A549 (cell line): ENCODE results near the gene MMP11. TPM values are rescaled to one million over a fixed set of nuclear protein-coding genes. Genes with fewer than 3 reads are reported as not detected.
A peak's percentile ranks its signal among the peaks of the same experiment; 100 is the strongest.

Experiments
- ATAC-seq, 2 experiments: fragments of 200-7000 bp in 1 of 2; fragments of >200 bp in 1 of 2; cut with Nextera tagmentation in 1 of 2; cut with Tn5 transposase in 1 of 2; 3 replicates each; pipeline versions ENCODE4 v1.8.0 to v1.9.1; 2018 to 2020; ENCODE audit warnings: mild to moderate bottlenecking in 1 of 2, moderate library complexity in 1 of 2
- CTCF ChIA-PET: fragments of 300-600 bp; sonication (Branson Sonifier 250); formaldehyde crosslinking; extraction: SDS; loops from one replicate; lab custom pipeline; 2021; ENCODE audit warnings: antibody characterized with exemption, inconsistent platforms; lab: Yijun Ruan, JAX
- POLR2A ChIA-PET: fragments of 350-600 bp; formaldehyde crosslinking; extraction: SDS; loops from one replicate; lab custom pipeline; 2021; ENCODE audit warnings: antibody characterized with exemption, inconsistent platforms; lab: Yijun Ruan, JAX
- DNase-seq, 2 experiments: peaks; one replicate each; pipeline versions ENCODE4 v3.0.0 to v3.0.0-alpha.2; 2011 to 2016; ENCODE audit warnings: low read depth in 1 of 2, low spot score in 1 of 2
- FAIRE-seq: peaks from 2 replicates; lab custom pipeline; 2011; peaks lifted over from hg19 to GRCh38; lab: Jason Lieb, UNC
- H3K27ac ChIP-seq, 2 experiments: fragments of >200 bp; sonication (Bioruptor Twin); formaldehyde crosslinking; 3 replicates each; pipeline ENCODE4 v1.5.1; 2016 to 2017
- H3K4me1 ChIP-seq: fragments of >200 bp; sonication (Bioruptor Twin); formaldehyde crosslinking; 3 replicates; pipeline ENCODE4 v1.6.1; 2016
- H3K4me2 ChIP-seq: fragments of >200 bp; sonication (Bioruptor Twin); formaldehyde crosslinking; 3 replicates; pipeline ENCODE4 v1.6.1; 2016
- H3K4me3 ChIP-seq: fragments of >200 bp; sonication (Bioruptor Twin); formaldehyde crosslinking; 3 replicates; pipeline ENCODE4 v1.5.1; 2016
- H3K9me3 ChIP-seq: fragments of >200 bp; sonication (Bioruptor Twin); formaldehyde crosslinking; 3 replicates; pipeline ENCODE4 v1.6.1; 2016
- CBX8 ChIP-seq: fragments of 200-600 bp; sonication (generic); IDR thresholded peaks from 2 replicates; pipeline ENCODE4 v1.6.1; 2016
- EHF ChIP-seq: fragments of 250-450 bp; sonication (Bioruptor Pico); IDR thresholded peaks from 2 replicates; pipeline ENCODE4 v1.5.0; 2020; ENCODE audit warnings: mild to moderate bottlenecking
- ELK1 ChIP-seq: fragments of 150-350 bp; IDR thresholded peaks from 2 replicates; pipeline ENCODE4 v1.6.1; 2014; ENCODE audit warnings: low read depth, mild to moderate bottlenecking, low read length
- FOSL2 ChIP-seq, 2 experiments: fragments of 450-650 bp in 1 of 2; fragments of >200 bp in 1 of 2; sonication (Bioruptor Twin) in 1 of 2; formaldehyde crosslinking; IDR thresholded peaks; 2 replicates each; pipeline versions ENCODE4 v1.5.0 to v1.6.1; 2016 to 2020; ENCODE audit warnings: mild to moderate bottlenecking in 1 of 2, moderate library complexity in 1 of 2
- FOXS1 ChIP-seq: fragments of 250-450 bp; sonication (Bioruptor Pico); IDR thresholded peaks from 2 replicates; pipeline ENCODE4 v1.5.0; 2020; ENCODE audit warnings: mild to moderate bottlenecking, moderate library complexity
- GATA3 ChIP-seq: IDR thresholded peaks from 2 replicates; pipeline ENCODE4 v1.6.1; 2012; ENCODE audit warnings: borderline replicate concordance
- HES2 ChIP-seq: fragments of >200 bp; sonication (Bioruptor Twin); formaldehyde crosslinking; IDR thresholded peaks from 2 replicates; pipeline ENCODE4 v1.6.1; 2016
- HOXB13 ChIP-seq: fragments of 250-450 bp; sonication (Bioruptor Pico); IDR thresholded peaks from 2 replicates; pipeline ENCODE4 v1.5.0; 2020; ENCODE audit warnings: low read depth, mild to moderate bottlenecking, moderate library complexity
- HOXB5 ChIP-seq: fragments of 250-450 bp; sonication (Bioruptor Pico); IDR thresholded peaks from 2 replicates; pipeline ENCODE4 v1.5.0; 2020; ENCODE audit warnings: mild to moderate bottlenecking, moderate library complexity
- JUN ChIP-seq, 2 experiments: fragments of >200 bp; sonication (Bioruptor Twin); formaldehyde crosslinking; IDR thresholded peaks; 2 replicates in 1 of 2; 3 replicates in 1 of 2; pipeline ENCODE4 v1.6.1; 2016 to 2017
- MAX ChIP-seq: IDR thresholded peaks from 2 replicates; pipeline ENCODE4 v1.6.1; 2012
- MYC ChIP-seq: IDR thresholded peaks from 2 replicates; pipeline ENCODE4 v1.6.1; 2012; ENCODE audit warnings: mild to moderate bottlenecking, inconsistent platforms, low read length, improper control_type of control experiment, borderline replicate concordance
- NR3C1 ChIP-seq: fragments of >200 bp; sonication (Bioruptor Twin); formaldehyde crosslinking; IDR thresholded peaks from 3 replicates; pipeline ENCODE4 v1.6.1; 2017
- PHF8 ChIP-seq: fragments of 200-600 bp; sonication (generic); IDR thresholded peaks from 2 replicates; pipeline ENCODE4 v1.6.1; 2016; ENCODE audit warnings: low read depth, mild to moderate bottlenecking, antibody characterized with exemption, moderate library complexity, borderline replicate concordance
- POLR2A ChIP-seq: IDR thresholded peaks from 2 replicates; pipeline ENCODE4 v1.6.1; 2012; ENCODE audit warnings: mild to moderate bottlenecking, low read length
- RAD21 ChIP-seq, 2 experiments: fragments of >200 bp in 1 of 2; sonication (Bioruptor Twin) in 1 of 2; formaldehyde crosslinking in 1 of 2; IDR thresholded peaks in 1 of 2; conservative IDR thresholded peaks in 1 of 2; 2 replicates in 1 of 2; 3 replicates in 1 of 2; pipeline ENCODE4 v1.6.1; 2012 to 2018; ENCODE audit warnings: inconsistent platforms in 1 of 2
- RARB ChIP-seq: fragments of 250-450 bp; sonication (Bioruptor Pico); IDR thresholded peaks from 2 replicates; pipeline ENCODE4 v1.8.0; 2021; ENCODE audit warnings: mild to moderate bottlenecking, moderate library complexity
- RCOR1 ChIP-seq: fragments of 150-350 bp; IDR thresholded peaks from 2 replicates; pipeline ENCODE4 v1.6.1; 2014; ENCODE audit warnings: antibody characterized with exemption, low read length, low read depth
- REST ChIP-seq: fragments of 200-600 bp; sonication (generic); IDR thresholded peaks from 2 replicates; pipeline ENCODE4 v1.6.1; 2016; ENCODE audit warnings: antibody characterized with exemption, mild to moderate bottlenecking, moderate library complexity
- RFX5 ChIP-seq: fragments of 450-650 bp; IDR thresholded peaks from 2 replicates; pipeline ENCODE4 v1.7.1; 2014; ENCODE audit warnings: antibody characterized with exemption, mild to moderate bottlenecking, moderate library complexity
- RNF2 ChIP-seq: fragments of 200-600 bp; sonication (generic); IDR thresholded peaks from 2 replicates; pipeline ENCODE4 v1.6.1; 2016; ENCODE audit warnings: low read depth, mild to moderate bottlenecking, antibody characterized with exemption, moderate library complexity, borderline replicate concordance
- SREBF2 ChIP-seq: fragments of 450-650 bp; IDR thresholded peaks from 2 replicates; pipeline ENCODE4 v1.6.1; 2014; ENCODE audit warnings: mild to moderate bottlenecking, moderate library complexity
- TFCP2L1 ChIP-seq: fragments of 250-450 bp; sonication (Bioruptor Pico); IDR thresholded peaks from 2 replicates; pipeline ENCODE4 v1.5.0; 2021; ENCODE audit warnings: mild to moderate bottlenecking
- TP53 ChIP-seq: fragments of 250-450 bp; sonication (Bioruptor Pico); IDR thresholded peaks from 2 replicates; pipeline ENCODE4 v1.5.0; 2021; ENCODE audit warnings: mild to moderate bottlenecking, moderate library complexity
- USF2 ChIP-seq: fragments of 450-650 bp; IDR thresholded peaks from 2 replicates; pipeline ENCODE4 v1.6.1; 2014; ENCODE audit warnings: antibody characterized with exemption
- ZNF302 ChIP-seq: fragments of 250-450 bp; sonication (Bioruptor Pico); IDR thresholded peaks from 2 replicates; pipeline ENCODE4 v1.9.0; 2021; ENCODE audit warnings: inconsistent platforms, mild to moderate bottlenecking, moderate library complexity
- WGBS: methylation state at CpG from one replicate; pipeline ENCODE4 v1.1.6; 2017; ENCODE audit errors: missing lambda C conversion rate; 5-methylcytosine and 5-hydroxymethylcytosine counted together
- polyA plus RNA-seq, 4 experiments: library from polyadenylated mRNA; depleted of rRNA in 3 of 4; stranded (reverse); fragments of >200 nt; fragmentation: RNase III in 1 of 4; extraction: RNeasy Plus Mini Kit Qiagen cat#74134 plus additional on column Dnase treatment in 1 of 4; gene quantifications; 2 replicates in 3 of 4; 3 replicates in 1 of 4; pipeline ENCODE4 v1.2.3, GENCODE V29; 2011 to 2017

Gene MMP11
- polyA plus RNA-seq, 2 of the 4 experiments (the other 2 are of a cell fraction): 0.23 to 0.36 TPM

GRCh38 chr22:23751441-23751996 is 21.1 kb upstream of the MMP11 start:
- peak overlapping the region; percentile 97 for H3K4me3 ChIP-seq
- TF ChIP-seq JUN (IDR thresholded peaks at IDR 0.05): peak in 1 of 2 experiments; percentile 21; a peak in 1 of 5 replicates
- no peak; the same call in 1 of the 2 replicates for TF ChIP-seq SREBF2
- TF ChIP-seq POLR2A: 0 out of 2 replicates have a peak, but pooled peaks have one; percentile 24
- peak overlapping the region; percentile 96 to 99 for H3K27ac ChIP-seq
- peak; percentile 47 to 61 for ATAC-seq
- DNase-seq: peak in 1 of 2 experiments; percentile 58
- ChIA-PET POLR2A (interaction anchor here (0.9 kb wide), 1 partner anchor 16 kb away, joined by 3 read pairs; the partner anchor contains the start of gene CHCHD10), CTCF (interaction anchor here (0.6 to 1.1 kb wide), 3 partner anchors 16 to 774 kb away, joined by 3 read pairs; no protein-coding TSS in a partner anchor)
- WGBS: 14% methylated on average over 17 of the region's 22 CpGs
- H3K4me1 ChIP-seq: peaks cover 4% of the 10 kb centered on the region; the same call in 2 of the 3 replicates
- no peaks in the 10 kb centered on the region for H3K9me3 ChIP-seq
- H3K4me2 ChIP-seq: peak overlapping the region; percentile 94
- no peak for FAIRE-seq

GRCh38 chr22:23752090-23752691 is 20.5 kb upstream of the MMP11 start:
- no peaks in the 10 kb centered on the region for H3K9me3 ChIP-seq
- no peak for TF ChIP-seq RARB (CRISPR knock-in tag)
- TF ChIP-seq GATA3: no peak
- TF ChIP-seq ZNF302: no peak
- no peak for TF ChIP-seq ELK1
- no peak for TF ChIP-seq TFCP2L1 (CRISPR knock-in tag)
- TF ChIP-seq RAD21 (conservative IDR thresholded peaks at IDR 0.05 in 1 of 2, IDR thresholded peaks at IDR 0.05 in 1 of 2): no peak
- TF ChIP-seq RFX5: no peak
- TF ChIP-seq RNF2: no peak
- no peak for TF ChIP-seq EHF (CRISPR knock-in tag)
- no peak for TF ChIP-seq RCOR1
- FAIRE-seq (no peak), DNase-seq (peak in 1 of 2 experiments; percentile 20), ATAC-seq (0 out of 6 replicates have a peak, but pooled peaks of 1 of the 2 experiments have one; percentile 17)
- H3K4me3 ChIP-seq: peak overlapping the region; percentile 97
- ChIA-PET POLR2A (interaction anchor here (1.3 kb wide), 1 partner anchor 16 kb away, joined by 3 read pairs; no protein-coding TSS in a partner anchor), CTCF (interaction anchor here (0.6 to 1.6 kb wide), 4 partner anchors 11 to 774 kb away, joined by 3 read pairs; no protein-coding TSS in a partner anchor)
- H3K4me1 ChIP-seq: peaks cover 4% of the 10 kb centered on the region; the same call in 2 of the 3 replicates
- H3K27ac ChIP-seq: peak overlapping the region; percentile 96 to 99; a peak in 5 of 6 replicates
- H3K4me2 ChIP-seq: peak overlapping the region; percentile 94
- 83% methylated on average over 7 of the region's 9 CpGs for WGBS

GRCh38 chr22:23752750-23753149 is 19.9 kb upstream of the MMP11 start:
- Histone ChIP-seq H3K27ac (no peak overlapping the region), H3K9me3 (no peaks in the 10 kb centered on the region), H3K4me3 (no peak overlapping the region), H3K4me2 (no peak overlapping the region), H3K4me1 (peaks cover 4% of the 10 kb centered on the region; the same call in 2 of the 3 replicates)
- ChIA-PET CTCF (interaction anchor here (0.6 to 1.8 kb wide), 4 partner anchors 11 to 97 kb away, joined by 3 to 5 read pairs (median 3); no protein-coding TSS in a partner anchor), POLR2A (interaction anchor here (1.3 kb wide), 1 partner anchor 15 kb away, joined by 3 read pairs; no protein-coding TSS in a partner anchor)
- TF ChIP-seq FOSL2 (IDR thresholded peaks at IDR 0.05): no peak
- TF ChIP-seq FOSL2 (CRISPR knock-in tag; IDR thresholded peaks at IDR 0.05): no peak
- no peak for TF ChIP-seq HOXB13 (CRISPR knock-in tag)
- TF ChIP-seq USF2: no peak
- no peak for TF ChIP-seq REST
- no peak for TF ChIP-seq MAX
- no peak for TF ChIP-seq RNF2
- no peak for TF ChIP-seq PHF8
- TF ChIP-seq JUN (IDR thresholded peaks at IDR 0.05): no peak
- no peak for TF ChIP-seq CBX8
- no peak for TF ChIP-seq NR3C1
- no peak for TF ChIP-seq POLR2A
- TF ChIP-seq MYC: no peak
- no peak for TF ChIP-seq HOXB5 (CRISPR knock-in tag)
- no peak for TF ChIP-seq HES2
- no peak for TF ChIP-seq FOXS1 (CRISPR knock-in tag)
- no peak for TF ChIP-seq TP53 (CRISPR knock-in tag)
- no peak for FAIRE-seq
- WGBS: 89% methylated on average over 16 of the region's 16 CpGs
- ATAC-seq: no peak
- no peak for DNase-seq
